ENCODE data around the gene KDM8. TPM values are rescaled to one million over a fixed set of nuclear protein-coding genes. Genes with fewer than 3 reads are reported as not detected.

The KDM8 gene
- 1 to 10 TPM; 6.7 to 9.9 (median 8.7) TPM for polyA plus RNA-seq (ENCODE audit: insufficient read length in 4 of 4)

DNA sequence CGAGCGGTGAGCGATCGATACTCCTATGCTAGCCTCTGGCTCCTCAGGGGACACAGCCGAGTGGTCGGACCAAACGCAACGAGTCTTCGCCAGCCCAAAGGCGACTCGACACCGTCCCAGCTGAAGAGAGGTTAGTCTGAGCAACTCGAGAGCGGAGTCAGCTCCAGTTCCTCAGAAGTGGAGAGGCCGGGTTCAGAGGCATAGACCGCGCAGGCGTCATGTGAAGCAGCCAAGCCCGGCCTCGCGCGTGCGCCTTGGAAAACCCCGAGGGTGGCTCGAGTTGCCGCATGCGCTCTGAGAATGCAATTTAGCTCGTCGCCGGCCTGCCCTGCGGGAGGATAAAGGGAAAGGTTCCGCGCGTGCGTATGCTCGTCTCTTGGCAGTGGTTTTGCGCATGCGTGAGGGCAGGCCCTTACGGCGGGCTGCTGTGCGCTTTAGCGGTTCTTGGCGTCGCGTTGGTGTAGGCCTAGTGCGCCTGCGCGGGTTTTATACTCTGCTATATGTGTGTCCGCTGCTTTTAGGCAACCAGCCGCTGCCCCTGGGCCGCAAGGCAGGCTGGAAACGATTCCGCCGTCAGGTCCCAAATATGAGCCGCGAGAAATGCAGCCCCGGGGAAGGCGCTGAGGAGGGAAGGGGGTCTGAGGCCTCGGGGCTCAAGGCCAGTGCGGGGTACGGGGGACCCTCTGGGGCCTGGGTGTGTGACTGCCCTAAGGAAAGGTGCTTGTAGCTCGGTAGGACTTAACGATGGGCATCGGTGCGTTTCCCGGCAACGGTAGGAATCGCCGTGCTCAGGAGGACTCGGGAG lies at the start of gene KDM8:
TSS of gene KDM8 (plus strand) at position 20 of the 805 bp plus-strand sequence. CDS start 6,598 bp downstream, outside the sequence.
- DNase-seq (ENCODE audit: low read depth in 4 of 4, low spot score in 3 of 4), result peak; percentile 98 to 100 (median 99)

DNA sequence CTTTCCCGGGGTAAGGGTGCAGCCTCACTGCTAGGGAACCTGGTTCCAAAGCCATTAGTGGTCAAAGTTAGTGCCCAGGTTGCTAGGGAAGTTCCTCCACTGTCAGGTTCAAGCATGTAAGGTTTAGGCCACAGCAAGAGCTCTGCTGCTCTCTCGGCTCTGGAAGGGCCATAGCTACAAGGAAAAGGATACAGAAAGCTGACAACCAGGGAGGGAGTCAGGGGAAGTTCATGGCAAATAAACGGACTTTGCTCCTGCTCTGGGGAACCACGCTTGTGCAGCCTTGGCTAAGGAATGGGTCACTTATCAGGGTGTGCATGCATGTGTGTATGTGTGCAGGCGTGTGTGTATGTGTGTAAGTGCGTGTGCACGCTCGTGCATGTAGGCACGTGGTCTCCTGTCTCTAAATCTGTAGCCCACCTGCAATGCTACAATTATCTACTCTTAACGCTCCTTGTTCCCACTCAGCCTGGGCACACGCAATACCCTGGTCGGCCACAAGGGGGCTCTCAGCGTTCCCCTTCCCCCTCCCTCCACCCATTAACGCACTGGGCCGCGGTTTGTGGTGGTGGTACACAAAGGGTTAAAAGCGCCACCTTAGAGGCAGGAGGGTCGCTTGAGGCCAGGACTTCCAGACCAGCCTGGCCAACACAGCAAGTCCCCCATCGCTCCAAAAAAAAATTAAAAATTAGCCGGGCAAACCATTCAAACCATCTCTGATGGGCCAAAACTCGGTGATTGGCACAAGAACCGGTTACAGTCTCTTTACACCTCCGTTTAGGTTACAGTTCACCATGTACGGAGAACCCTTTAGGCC lies 48.4 kb upstream of the KDM8 start:
- peak in 1 of 4 donors; percentile 28 for DNase-seq (ENCODE audit: low read depth in 4 of 4, low spot score in 3 of 4)

DNA sequence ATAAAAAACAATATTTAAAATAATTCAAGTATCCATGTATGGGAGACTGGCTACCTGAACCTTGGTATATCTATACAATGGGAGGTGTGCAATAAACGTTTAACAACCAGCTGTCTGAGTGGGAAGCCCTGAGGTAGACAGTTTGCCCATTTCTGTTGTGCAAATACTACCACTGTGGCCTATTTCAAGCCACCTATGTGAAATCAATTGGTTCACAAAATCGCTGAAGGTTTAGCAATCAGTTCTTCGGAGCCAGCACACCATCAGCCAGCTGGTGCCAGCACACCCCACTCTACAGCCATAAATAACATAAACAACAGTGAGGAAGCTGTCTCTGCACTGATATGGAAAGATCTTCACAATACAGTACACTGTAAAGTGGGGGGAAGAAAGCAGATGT lies 46.7 kb upstream of the KDM8 start:
- DNase-seq (ENCODE audit: low read depth in 4 of 4, low spot score in 3 of 4), result no peak

DNA sequence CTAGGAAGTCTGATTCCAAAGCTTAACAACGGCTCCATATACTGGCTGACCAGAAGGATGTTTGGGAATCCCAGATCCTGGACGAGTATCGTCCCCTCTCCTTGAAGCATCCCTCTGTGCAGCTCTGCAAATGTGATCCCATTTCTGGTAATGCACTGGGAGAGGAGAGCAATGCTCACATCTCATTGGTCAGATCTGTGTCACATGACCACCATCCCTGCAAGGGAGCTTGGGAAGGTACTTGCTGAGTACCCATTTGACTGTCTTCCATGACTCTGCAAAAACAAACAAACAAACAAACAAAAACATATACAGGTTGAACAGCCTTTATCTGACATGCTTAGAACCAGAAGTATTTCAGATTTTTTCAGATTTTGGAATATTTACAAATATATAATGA lies 41.9 kb upstream of the KDM8 start:
- no peak for DNase-seq (ENCODE audit: low read depth in 4 of 4, low spot score in 3 of 4)

DNA sequence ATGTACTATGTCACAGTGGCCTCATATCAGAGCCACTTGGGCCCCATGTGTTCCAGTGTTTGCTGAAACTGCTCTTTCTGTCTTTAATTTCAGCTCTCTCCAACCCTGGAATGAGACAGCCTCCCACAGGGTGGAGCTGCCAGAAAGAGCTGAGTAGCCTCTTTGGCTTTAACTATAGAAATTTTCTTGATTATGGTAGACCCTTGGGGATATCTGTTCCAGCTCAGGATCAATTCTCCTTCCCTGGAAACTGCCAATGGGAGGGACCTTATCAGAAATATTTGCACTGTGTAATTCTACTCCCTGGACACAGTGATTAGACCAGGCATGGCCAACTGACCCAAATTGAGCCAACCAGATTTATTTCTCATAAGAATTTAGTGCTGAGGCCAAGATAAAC lies 39.0 kb upstream of the KDM8 start:
- DNase-seq (ENCODE audit: low read depth in 4 of 4, low spot score in 3 of 4), result no peak

DNA sequence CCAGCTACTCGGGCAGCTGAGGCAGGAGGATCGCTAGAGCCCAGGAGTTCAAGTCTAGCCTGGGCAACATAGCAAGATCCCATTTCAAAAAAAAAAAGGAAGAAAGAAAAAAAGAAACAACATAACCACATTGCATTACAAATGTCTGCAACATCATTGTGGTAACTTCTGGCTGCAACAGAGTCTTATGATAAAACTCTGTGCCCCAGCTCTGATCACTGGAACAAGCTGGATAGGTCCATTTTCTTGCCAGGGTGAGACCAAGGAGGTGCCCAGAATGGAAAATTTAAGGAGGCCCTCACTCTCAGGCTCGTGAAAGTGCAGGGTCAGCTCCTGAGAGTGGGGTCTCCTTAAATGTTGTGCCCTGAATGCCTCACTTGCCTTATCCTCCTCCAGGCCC lies 37.8 kb upstream of the KDM8 start:
- DNase-seq (ENCODE audit: low read depth in 4 of 4, low spot score in 3 of 4), result no peak

DNA sequence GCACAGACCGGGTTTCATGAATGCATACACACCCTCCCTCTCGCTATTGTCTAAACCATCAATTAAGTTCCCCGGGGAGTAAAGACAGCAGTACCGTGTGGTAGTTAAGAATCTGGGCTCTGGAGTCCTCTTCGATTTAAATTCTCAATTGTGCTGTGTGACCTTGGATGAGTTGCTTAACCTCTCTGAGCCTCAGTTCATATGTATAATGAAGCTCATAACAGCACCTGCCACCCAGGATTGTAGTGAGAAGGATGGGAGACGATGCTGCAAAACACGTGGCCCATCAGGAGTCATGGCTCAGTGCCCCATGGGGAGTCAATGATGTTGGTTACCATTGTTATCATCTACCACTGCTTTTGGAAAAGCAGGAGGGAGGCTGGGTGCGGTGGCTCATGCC lies 34.5 kb upstream of the KDM8 start:
- DNase-seq (ENCODE audit: low read depth in 4 of 4, low spot score in 3 of 4), result no peak

DNA sequence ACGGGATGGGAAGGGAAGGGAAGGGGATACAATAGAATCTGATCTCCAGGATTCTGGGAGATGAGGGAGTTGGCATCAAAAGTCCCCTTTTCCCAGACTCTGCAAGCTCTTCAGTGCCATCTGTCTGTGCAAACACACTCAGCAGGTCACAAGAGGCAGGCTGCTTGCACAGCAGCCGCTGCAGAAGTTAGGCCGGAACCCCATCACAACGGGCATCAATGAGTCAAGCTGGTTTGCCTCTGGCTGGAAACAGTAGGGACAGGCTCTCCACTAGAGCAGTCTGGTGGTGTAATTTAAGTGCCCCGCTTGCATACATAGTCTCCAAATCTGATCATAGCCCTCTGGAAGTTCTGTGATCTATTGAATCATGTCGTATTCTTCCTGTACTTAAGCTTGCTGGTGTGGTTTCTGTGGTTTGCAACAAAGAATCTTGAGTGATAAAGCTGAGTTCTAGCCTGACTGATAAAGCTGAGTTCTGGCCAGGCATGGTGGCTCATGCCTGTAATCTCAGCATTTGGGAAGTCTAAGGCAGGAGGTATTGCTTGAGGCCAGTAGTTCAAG lies 33.7 kb upstream of the KDM8 start:
- no peak for DNase-seq (ENCODE audit: low read depth in 4 of 4, low spot score in 3 of 4)

DNA sequence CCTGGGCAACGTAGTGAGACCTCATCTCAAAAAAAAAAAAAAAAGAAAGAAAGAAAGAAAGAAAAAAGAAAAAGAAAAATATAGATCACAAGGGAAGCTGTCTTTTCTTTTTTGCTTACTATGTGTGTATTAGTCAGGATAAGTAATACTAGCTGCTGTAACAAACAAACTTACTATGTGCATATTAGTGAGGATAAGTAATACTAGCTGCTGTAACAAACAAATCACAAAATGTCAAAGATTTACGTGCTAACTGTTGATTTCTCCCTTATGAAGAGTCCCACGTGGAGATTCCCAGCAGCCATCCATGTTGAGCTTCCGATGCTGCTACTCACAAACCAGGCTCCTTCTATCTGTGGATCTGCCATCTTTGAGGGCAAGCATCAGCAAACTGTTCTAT lies 31.7 kb upstream of the KDM8 start:
- DNase-seq (ENCODE audit: low read depth in 4 of 4, low spot score in 3 of 4), result no peak

DNA sequence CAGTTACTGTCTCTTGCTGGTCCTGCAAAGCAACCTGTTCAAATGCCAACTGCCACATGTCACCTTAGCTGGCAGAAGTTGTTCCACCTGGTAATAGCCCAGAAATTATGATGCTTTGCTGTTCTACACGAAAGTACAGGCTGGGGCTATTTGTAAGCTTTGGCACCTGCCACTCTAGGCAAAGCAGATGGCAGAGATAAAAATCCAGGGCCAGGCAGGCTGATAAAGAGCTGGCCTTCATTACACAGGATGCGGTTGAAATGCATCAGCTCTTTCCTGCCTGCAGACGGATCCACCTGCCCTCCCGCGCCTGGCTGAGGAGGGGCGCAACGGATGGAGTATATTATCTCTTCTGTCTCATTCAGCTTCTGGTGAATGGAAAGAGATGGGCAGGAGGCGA lies 29.3 kb upstream of the KDM8 start:
- no peak for DNase-seq (ENCODE audit: low read depth in 4 of 4, low spot score in 3 of 4)

DNA sequence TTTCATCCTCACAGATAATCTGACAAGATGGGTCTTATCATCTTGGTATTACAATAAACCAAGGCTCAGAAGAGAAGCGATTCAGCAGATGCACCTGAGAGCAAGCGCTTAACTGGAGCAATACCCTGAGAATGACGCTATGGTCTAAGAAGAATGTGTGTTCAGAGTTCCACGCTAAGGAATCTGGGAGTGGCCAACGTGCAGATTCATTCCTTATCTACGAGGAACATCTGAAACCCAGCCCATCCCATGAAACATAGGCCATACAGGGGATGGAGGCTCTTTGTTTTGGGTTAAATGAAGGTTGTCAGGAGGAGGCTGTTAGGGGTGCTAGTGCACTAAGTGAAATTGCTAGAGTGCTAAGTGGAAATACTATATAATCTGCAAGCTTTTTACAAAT lies 28.5 kb upstream of the KDM8 start:
- DNase-seq (ENCODE audit: low read depth in 4 of 4, low spot score in 3 of 4), result no peak

DNA sequence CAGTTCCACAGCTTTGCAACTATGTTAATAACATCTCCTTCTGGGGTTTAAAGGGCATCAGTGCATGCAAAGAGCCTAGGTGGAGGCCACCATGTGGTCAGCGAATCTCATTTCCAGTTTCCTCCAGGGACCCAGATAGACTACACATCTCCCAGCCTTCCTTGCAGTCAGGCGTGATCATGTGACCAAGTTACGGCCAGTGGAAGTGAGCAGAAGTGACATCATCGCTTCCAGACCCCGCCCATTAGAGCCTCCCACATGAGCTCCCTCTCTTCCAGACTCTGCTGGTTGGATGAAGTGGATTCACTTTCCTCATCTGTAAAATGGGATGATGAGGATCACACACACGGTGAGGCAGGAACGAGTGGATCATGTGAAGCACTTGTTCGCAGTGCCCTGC lies 27.4 kb upstream of the KDM8 start:
- DNase-seq (ENCODE audit: low read depth in 4 of 4, low spot score in 3 of 4), result no peak

DNA sequence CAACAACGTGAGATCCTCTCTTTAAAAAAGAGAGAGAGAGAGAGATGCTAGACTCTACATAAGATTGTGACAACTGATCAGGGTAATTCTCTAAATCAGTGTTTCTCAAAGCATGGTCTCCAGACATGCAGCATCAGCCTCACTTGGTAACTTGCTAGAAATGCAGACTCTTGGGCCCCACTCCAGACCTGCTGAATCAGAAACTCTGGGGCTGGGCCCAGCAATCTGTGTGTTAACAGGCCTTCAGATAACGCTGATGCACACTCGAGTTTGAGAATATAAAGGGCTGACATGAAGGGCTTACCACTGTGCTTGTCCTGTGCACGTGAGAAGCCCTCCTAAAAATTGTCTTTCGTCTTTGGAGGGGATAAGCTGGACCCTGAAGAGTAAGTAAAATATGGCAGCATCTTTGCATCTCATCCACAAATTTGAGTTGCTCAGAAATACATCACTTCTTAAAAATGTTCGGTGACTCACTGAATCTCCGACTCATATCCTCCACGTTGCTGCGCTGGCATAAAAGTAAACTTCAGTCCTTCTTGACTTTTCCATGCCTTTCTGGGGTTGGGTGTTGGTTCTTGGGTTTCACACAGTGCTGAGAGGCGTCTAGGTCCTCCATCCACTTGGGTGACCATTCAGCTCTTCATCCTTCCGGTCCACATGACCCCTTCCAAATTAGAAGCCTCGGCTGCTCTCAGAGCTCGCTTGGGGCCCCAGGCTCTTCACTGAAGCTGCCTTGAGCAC lies 26.1 kb upstream of the KDM8 start:
- DNase-seq (ENCODE audit: low read depth in 4 of 4, low spot score in 3 of 4), result no peak

DNA sequence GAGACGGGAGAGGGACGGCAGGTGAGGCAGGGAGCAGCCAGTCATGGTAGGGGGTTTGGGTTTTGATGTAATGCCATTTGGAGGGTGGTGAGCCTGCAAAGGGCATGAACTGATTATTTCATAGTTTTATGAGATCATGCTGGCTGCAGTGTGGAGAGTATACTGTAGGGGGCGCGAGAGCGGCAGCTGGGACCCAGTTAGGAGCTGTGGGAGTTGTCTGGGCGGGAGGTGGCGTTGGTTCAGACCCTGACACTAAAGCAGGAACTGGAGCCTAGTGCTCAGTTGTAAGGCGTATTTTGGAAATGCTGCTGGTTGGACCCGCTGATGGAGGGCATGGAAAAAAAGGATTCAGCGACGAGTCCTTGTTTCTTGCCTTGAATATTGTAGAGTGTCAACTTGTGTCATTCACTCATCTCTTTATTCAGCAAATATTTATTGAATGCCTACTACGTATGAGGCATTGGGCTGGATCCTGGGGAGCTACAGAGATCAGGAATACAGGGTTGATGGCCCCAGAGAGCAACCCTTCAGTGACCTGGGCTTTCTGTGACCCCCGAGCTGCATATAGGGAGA lies 23.7 kb upstream of the KDM8 start:
- DNase-seq (ENCODE audit: low read depth in 4 of 4, low spot score in 3 of 4), result peak in 1 of 4 donors; percentile 26

DNA sequence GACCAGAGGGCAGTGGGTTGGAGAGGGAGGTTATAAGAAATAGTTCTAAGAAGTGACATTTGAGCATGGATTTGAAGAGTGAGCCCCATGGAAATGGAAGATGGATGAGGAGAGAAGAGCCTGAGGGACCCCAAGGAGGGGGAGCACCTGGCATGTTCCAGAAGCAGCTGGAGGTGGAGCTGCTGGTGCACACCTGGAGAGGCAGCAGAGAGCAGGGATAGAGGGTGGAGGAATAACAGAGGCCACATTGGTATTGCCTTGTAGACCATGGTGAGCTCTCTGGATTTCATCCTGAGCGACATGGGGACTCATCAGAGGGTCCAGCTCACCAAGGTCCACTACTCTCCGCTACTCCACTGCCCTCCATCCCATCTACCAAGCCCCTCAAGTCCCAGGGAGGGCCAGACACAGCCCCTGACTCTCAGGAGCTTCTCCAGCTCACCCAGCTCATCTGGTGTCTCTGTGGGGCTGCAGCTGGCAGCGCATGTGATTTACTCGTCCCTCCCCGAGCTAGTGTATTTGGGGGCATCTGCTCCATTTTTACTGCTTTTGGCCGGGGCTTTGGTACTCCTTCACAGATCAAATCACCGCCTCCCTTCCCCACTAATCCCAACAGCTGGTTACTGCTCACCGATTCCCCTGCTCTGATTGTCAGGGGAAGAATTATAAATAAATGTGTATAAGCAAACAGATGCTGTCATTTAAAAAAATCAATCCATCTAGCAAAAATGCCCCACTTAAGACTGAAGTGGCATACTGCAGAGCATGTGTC lies 22.1 kb upstream of the KDM8 start:
- no peak for DNase-seq (ENCODE audit: low read depth in 4 of 4, low spot score in 3 of 4)

DNA sequence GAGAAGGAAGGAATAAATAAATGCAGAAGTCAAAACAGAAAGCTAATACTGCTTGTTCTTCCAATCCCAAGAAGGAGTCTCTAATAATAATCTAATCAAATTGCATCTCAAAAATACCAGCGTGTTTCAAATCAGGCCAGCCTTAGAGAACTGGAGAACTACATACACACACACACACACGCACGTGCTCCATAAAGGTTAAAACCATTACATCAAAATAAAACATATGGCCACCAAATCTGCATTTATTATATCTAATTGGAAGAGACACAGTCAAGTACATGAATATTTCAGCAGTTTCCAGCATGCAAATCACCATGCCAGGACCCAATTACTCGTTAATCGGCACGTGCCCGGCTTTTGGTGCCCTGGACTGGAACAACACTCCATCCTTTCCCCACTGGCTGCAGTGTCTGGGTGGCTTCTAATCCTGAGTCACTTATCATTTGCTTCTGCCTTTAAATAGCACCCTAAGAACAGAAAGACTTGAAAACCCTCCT lies 20.4 kb upstream of the KDM8 start:
- no peak for DNase-seq (ENCODE audit: low read depth in 4 of 4, low spot score in 3 of 4)

DNA sequence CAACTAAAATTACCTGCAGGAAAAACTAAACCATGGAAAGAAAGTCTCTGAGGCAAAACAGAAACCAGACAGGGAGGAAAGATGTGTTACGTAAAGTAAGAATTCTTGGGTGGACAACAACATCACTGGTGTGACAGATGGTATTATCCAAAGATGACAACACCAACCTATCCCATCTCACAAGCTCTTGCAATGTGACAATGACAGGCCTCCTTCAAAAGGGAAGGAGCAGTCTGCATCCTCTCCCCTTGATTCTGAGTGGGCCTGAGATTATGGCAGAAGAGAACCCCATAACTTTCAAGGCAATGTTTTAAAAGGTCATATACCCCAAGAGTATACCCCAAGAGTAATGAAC lies 17.6 kb upstream of the KDM8 start:
- no peak for DNase-seq (ENCODE audit: low read depth in 4 of 4, low spot score in 3 of 4)

DNA sequence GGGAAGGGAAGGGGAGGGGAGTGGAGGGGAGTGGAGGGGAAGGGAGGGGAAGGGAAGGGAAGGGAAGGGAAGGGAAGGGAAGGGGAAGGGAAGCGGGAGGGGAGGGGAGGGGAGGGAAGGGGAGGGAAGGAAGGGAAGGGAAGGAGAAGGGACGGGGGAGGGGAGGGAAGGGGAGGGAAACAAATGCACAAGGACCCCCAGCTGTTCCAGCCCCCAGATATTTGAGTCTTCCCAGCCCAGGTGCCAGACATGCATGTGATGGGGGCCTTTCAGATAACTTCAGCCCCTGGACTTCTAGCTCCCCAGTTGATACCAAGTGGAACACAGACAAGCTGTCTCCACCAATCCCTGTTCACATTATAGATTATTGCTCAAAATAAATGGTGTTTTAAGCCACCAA lies 14.7 kb upstream of the KDM8 start:
- DNase-seq (ENCODE audit: low read depth in 4 of 4, low spot score in 3 of 4), result no peak

DNA sequence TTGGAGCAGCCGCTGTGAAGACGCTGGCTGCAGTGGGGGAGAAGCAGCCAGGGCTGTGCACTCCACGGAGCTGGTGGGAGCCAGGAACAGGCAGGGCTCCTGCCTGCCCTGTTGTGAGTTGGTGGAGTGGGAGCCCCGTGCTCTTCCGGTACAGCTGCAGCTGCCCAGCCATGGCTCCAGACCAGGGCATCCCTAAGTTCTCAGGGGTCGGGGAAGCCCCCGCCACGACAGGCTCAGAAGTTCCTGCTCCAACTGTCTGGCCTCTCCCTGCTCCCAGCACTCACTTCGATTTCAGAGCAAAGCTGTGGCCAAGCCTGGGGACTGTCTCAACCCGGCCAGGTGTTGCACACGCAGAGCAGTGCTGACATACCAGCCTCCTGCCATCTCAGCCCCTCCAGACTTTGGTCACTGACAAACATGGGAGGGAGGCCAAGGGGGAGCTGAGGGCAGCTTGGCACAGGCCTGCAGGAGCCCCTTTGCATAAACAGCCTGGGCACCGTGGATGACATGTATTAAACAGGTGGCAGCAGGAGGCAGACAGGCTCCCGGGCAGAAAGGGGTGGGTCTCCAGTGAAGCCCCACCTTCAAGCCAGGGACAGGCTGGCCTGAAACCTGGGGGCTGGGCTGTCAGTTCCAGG lies 13.9 kb upstream of the KDM8 start:
- no peak for DNase-seq (ENCODE audit: low read depth in 4 of 4, low spot score in 3 of 4)
